GF-D8 (cell line): ENCODE results near the gene CEBPG.

Experiments
- DNase-seq: peaks from one replicate; lab custom pipeline; 2025; lab: John Stamatoyannopoulos, UW

Gene CEBPG

DNA sequence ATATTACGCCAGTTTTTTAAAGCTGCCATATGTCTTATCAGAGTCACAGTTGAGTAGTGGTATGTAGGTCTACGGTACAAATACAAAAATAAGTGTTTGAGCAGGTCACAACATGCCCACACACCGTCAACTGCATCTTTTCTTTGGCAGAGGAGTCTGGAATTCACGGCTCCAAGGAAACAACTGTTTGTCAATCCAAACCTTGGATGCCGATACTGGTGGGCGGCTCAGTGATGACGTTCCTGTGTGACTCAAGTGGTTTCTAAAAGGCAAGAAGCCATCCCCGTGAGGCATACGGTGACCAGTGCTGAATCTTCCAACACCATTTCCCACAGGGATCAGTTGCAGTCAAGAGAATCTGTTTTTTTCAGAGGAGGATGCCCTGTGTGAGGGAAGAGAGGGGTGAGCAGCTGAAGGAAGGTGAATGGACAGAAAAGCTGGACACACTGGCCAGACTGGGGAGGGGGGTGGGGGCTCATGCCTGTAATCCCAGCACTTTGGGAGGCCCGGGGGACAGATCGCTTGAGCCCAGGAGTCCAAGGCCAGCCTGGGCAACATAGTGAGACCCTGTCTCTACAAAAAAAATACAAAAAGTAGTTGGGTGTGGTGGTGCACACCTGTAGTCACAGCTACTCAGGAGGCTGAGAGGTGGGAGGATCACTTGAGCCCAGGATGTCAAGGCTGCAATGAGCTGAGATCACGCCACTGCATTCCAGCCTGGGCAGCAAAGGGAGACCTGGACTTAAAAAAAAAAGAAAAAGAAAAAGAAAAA lies 22.8 kb upstream of the CEBPG start:
- DNase-seq = no peak

DNA sequence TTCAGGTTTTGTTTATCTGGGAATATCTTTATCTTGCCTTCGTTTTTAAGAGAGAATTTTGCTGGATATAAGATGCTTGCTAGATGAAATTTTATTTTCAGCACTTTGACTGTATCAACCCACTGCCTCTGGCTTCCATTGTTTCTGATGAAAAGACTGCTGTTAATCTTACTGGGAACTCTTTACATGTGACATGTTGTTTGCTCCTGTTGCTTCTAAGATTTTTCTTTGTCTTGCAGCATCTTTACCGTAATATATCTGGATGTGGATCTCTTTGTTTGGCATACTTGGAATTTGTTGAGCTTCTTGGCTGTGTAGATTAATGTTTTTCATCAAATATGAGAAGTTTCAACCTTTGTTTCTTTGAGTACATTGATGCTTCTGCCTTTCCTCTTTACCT lies 18.0 kb upstream of the CEBPG start:
- DNase-seq = no peak

DNA sequence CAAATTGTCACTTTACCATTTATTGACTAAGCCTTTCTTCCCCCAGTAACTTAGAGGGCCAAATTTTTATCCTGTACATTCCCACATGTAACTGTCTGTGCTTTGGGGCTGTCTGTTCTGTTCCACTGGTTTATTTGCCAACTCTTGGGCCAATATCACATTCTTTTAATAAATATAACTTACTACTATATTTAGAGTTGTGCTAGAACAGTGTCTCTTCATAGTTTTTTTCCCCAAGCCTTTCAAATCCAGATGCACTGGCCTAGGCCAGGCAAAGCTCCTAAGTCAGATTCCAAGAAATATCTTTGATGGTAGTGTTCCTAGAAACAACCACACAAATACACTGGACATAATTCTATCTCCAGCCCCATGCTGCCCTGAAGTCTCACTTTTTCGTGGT lies 16.0 kb upstream of the CEBPG start:
- DNase-seq = no peak

DNA sequence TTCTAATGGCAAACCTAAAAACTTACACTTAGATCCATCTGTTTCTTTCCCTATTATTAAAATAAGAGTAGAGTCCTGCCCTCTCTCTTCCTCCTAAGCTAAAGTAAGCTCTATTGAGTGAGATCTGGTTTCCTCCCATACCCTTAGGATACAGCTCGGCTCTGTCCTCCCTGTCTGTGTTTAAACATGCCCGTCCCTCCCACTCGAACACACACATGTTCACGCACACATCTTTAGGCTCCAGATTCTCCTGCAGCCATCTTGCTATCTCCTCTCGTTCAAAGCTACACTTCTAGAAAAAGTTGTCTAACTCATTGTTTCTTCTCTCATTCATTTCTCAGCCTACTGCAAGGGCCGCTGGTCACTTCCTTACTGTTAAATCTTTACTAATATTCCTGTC lies 15.1 kb upstream of the CEBPG start:
- DNase-seq = no peak

DNA sequence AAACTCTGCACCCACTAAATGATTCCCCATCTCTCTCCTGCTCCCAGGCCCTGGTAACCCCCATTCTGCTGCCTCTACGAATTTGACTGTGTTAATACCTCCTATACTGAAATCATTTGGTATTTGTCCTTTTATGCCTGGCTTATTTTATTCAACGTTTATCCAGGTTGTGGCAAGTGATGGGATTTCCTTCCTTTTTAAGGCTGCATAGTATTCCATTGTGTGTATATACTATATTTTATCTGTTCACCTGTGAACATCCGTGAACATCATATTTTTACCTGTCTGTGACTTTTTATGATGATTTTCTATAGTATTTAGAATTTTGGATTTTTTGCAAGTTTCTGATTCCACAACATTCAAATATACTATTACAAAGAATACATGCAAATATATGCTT lies 13.9 kb upstream of the CEBPG start:
- no peak for DNase-seq

DNA sequence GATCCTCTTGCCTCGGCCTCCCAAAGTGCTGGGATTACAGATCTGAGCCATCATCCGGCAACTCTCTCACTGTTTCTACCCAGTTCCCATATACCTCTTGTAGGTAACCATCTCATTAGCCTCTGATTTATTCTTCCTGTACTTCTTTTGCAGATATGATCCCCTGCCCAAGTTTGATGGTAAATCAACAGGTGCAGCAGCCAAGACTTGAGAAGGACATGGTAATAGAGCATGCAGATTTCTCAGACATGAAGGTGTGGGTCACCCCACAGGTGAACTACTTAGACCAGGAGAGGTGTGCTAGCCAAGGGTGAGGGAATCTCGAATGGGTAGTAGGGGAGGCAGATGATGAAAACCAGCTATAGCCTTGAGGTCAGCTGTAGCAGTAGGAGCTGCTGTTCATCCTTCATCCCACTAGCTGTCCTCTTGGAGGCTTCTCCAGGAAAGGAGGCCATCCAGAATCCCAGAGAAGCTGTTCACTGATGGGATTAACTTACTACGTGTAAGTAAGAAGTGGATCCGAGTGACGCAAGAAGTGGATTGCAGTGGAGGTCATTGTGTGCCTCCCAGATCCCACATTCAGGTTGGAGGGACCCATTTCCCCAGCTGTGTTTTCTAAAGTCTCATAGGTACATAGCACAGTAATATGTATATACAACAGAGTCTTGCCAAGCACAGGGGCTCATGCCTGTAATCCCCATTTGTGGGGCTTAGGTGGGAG lies 10.8 kb upstream of the CEBPG start:
- DNase-seq = no peak

DNA sequence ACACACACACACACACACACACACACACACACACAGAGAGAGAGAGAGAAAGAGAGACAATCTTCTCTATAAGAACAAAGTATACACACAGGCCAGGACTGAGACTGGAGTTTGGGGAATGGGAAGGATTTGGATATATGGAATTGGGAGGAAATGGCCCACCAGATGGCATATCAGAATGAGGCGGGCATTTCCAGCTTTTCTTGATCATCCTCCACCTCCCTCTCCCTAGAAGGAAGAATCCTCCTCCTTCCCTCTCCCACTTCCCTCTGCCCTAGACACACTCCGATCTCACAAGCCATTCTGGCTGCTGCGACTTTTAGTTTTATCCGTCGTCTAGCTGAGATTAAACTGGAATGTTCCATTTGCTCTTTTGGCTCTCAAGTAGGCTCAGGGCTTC lies 10.0 kb upstream of the CEBPG start:
- no peak for DNase-seq

DNA sequence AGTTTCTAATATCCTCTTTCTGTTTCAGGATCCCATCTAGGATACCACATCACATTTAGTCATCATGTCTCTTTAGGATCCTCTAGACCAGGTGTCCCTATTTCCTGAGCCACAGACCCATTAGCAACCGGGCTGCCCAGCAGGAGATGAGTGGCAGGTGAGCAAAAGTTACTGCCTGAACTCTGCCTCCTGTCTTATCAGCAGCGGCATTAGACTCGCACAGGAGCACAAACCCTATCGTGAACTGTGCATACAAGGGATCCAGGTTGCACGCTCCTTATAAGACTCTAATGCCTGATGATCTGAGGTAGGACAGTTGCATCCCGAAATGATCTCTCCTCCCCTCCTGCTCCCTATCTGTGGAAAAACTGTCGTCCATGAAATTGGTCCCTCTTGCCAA lies 7.8 kb upstream of the CEBPG start:
- no peak for DNase-seq

DNA sequence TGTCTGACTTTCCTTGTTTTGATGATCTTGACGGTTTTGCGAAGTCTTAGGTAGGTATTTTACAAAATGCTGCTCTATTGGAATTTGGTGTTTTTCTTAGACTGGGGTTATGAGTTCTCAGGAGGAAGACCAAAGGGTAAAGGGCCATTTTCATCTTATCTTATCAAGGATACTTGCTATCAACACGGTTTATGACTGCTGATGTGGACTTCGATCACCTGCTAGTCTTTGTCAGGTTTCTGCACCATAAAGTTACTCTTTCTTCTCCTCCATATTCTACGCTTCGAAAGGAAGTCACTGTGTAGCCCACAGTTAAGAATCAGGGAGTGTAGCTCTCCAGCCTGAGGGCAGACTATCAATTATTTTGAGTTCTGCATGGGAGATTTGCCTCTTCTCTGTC lies 7.4 kb upstream of the CEBPG start:
- DNase-seq = no peak

DNA sequence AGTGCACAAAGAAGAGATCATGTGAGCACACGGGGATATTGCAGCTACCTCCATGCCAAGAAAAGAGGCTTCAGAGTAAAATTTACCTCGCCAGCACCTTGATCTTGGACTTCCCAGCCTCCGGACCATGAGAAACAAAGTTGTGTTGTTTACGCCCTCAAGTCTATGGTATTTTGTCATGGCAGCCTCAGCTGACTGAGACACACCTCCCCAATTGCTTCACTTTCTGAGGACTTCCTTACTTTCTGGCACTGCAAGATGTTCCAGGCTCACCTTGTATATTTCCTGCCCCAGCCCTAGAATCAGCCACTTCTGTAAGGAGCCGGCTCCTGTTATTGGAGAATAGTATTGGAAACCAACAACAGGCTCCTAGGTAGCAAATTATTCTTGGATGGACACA lies 6.6 kb upstream of the CEBPG start:
- DNase-seq = no peak

DNA sequence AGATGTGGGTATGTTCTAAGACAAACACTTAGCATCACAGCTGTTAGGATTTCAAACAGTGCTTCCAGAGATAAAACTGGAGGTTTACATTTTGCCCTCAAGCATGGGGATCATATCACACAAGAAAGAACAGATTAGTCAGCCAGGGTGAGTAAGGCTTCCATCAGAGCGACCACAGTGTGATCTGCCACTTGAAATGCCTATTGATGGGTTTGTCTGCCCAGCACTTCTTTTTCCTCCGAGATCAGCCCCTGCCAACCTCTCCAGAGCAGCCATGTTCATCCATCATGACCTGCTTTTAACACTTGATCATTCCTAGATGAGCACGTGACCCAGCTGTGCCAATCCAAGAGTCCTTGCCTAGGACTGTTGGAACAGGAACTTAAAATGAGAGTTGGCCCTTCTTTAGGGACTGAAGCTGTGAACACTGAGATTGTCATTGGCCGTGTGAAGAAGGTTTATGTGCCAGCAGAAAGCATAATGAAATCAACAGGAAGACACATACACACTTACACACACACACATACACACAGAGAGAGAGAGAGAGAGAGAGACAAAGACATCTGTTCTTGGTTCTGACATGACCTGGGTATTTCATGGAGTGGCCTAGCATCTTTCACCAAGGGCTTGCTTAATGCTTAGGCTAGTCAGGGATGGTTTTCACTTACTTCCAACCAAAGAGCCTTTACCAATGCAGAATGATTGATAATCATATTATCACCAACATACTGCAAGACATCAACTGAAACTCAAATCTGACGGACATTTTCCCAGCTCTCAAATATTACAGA lies 5.2 kb upstream of the CEBPG start:
- DNase-seq = no peak

DNA sequence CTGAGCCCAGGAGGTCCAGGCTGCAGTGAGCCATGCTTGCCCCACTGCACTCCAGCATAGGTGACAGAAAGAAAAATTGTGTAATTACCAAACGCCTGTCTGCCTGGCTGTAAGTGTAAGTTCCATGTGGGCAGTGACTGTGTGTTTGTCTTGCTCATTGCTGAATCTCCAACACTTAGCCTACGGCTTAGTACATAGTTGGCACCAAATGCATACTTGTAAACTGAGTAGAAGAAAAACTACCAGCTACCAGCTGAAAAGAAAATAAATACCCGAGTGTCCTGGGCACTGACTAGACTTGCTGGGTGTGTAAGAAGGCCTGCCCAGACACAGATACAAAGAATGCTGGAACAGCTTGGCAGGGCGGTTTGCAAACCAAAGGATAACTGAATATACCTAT lies 2.7 kb upstream of the CEBPG start:
- DNase-seq = no peak

DNA sequence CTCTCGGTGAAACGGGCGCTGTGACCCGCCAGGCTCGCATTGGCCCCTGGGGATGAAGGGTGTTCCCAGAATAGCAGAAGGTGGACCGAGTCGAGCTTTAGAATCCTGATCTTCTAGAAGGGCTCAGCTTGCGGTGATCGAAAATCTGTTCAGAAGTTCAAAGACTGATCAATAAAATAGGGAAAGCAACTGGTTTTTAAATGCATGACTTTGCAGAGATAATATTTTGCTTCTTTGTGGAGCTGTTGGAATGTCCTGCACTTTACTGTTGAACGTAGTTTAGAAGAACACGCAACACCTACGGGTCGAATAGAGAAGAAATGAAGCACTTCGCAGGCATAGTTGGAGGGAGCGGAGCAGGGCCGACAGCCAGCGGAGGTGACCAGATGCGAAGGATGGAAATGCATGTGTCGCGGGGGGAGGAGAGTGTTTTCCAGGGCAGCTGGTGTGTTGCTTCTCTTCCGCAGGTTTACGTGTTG lies 766 bp downstream of the CEBPG start:
- no peak for DNase-seq

DNA sequence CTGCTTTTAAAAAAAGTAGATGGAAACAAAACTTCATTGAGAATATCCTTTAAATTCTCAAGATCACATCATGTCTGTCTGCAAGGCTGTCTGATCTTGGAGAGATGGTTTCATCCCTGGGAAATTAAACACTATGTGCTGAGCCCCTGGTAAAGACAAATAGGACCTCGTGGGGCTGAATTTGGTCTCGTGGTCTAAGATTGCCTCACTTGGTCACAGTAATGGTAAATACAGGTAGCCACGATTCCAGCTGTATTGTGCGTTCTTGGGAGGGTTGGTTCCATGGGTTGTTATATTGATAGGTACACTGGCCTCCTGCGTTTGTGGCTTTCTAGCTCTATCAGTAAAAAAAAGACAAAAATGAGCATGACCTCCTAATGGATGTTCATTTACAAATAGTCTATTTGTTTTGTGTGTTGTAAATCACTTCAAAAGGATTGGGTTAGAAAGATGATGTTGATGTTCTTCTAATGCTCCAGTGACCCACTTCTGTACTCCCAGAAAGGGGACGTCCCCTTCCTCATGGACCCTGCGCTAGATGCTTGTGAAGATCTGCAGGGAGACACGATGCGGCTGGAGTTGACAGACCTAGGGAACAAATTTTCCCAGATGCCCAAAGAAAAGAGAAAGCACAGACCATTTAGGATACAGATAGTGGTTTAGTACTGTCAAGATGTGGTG lies 1.8 kb downstream of the CEBPG start:
- DNase-seq = no peak

DNA sequence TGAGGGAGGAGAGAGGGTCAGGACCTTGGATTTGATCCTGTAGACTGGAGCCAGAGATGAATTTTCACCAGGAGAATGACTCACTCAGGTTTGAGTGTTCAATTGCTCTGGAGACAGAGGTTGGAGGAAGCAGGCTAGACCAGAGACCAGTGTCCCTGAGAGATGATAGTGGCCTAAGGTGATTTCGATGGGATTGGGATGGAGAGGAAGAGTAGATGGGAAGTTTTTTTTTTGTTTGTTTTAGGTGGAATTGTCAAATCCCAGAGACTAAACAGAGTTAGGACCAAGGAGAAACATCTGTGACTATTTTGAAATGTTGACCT lies 2.3 kb downstream of the CEBPG start:
- no peak for DNase-seq

DNA sequence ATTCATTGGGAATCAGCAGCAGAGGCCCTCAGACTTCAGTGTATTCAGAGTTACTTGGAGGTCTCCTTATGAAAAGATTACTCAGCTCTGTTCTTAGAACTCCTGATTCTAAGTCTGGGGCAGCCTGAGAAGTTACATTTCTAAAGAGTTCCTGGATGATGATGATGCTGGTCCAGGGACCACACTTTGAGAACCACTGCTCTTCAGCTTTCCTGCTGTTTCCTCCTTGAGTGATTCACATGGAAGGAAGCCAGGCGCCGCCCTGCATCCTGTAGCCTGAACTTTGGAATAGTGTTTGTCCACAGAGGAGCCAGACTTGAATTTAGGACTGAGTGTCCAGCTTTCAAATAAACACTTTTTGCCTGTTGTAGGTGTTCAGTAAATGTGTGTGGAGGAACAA lies 2.9 kb downstream of the CEBPG start:
- DNase-seq = no peak

DNA sequence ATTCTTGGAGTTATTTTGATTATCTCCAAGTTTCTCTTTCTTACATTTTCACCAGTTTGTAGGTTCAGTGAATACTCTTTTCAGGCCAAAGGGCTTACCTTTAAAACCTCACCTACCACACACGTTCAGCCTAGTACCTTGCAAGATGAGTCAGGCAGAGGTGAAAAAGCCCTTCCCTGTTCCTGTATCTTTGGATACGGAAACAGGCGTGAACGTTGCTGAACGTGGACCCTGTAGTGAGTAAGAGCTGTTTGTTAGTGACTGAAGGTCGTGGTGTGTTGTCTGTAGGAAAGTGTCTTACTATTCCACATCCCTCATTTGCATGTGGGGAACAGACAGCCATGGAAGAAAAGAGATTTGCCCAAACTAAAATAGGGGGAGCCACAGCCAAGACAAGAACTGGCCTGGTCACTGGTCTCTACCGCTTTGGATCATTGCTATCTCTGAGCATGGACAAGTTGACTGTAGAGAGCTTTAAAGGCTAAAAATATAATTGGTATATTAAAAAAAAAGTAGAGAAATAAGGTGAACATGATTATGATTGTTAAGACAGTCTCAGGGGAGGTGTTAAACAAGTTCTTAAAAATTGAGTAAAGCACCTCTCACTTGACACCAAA lies 3.5 kb downstream of the CEBPG start:
- DNase-seq = no peak

DNA sequence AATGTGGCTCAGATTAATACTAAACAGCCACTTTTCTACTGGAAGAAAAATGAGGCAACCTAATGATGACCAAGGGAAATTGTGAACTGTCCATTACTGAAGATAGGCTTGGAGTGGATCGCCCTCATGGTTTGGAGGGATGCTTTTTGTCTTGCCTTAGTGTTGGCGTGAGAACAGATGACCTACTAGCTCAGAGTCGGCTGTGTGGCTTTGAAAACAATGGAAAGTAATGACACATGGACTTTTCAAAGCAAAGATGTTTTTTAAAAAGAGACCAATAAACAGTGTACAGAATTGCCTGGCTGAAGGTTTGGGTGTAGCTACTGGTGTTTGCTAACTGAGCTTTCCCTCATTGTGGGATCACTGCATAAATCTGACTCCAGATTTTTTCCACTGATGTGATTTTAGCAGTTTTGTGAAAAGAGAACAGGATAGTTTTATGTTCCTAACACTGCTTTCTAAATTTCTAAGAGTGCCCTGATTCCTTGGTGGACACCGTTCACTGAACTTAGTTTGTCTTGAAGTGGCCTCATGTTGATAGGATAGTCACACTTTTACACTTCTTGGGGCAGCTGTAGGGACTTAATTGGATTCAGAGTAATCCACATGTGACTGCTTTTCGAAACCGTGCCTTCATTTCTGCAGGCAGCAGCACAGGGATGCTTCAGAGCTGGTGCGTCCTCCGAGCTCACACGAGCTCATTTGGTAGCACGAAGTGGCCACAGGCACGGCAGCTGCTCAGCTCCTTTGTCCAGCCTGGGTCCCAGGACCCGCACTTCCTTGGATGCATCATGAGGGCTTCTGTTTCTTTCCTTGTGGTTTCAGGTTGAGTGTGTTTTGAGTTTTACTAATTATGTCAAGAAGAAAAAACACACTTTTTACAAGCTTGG lies 4.3 kb downstream of the CEBPG start:
- no peak for DNase-seq

DNA sequence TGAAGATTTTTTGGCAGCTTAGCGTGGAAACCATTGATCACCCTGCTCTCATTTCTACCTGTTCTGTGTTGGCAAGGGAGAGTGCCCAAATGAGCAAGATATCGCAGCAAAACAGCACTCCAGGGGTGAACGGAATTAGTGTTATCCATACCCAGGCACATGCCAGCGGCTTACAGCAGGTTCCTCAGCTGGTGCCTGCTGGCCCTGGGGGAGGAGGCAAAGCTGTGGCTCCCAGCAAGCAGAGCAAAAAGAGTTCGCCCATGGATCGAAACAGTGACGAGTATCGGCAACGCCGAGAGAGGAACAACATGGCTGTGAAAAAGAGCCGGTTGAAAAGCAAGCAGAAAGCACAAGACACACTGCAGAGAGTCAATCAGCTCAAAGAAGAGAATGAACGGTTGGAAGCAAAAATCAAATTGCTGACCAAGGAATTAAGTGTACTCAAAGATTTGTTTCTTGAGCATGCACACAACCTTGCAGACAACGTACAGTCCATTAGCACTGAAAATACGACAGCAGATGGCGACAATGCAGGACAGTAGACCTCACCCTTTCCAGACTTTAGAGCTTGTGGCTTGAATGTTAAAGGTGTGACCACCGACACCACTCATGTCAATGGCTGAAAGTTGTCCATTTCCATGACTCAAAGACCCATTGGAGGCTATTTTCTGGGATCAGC lies 5.8 kb downstream of the CEBPG start:
- DNase-seq = no peak

DNA sequence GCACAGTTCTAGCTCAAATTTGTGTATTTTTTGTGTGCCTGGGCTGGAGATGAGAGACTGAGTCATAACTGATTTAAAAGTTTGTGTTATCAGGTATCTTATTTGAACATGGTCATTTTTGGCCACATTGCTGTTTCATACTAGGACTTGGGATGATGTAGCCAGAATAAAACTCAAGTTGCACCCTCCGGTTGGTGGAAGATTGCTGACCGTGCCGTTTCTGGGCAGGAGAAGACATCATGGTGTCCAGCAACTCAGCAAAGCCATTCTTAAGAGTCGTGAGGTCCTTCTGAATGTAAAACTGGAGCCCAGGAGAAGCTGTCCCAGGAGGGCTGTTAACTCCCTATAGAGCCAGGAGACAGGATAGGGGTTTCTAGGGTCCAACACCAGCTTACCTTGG lies 7.6 kb downstream of the CEBPG start:
- DNase-seq = no peak
